Suprapubic skin (tissue), 3 donors: Measurements from ENCODE around the gene RPS3.
"Not testable (repeated sequence)": the region's sequence is repeated elsewhere in the genome, so short reads cannot be mapped to it uniquely, and the experiment has no call there.

Experiments
- POLR2A ChIP-seq, 2 donors: fragments of 450-650 bp; IDR thresholded peaks; one replicate each; pipeline ENCODE4 v1.6.1; 2017; ENCODE audit warnings: antibody characterized with exemption in 2 of 2, mild to moderate bottlenecking in 2 of 2, moderate library complexity in 2 of 2
- TF ChIP-seq, protein P1 (sequence below), 2 donors: fragments of 200-600 bp in 1 of 2; fragments of 450-650 bp in 1 of 2; sonication (generic) in 1 of 2; IDR thresholded peaks; one replicate each; pipeline ENCODE4 v1.5.1; 2016 to 2019; ENCODE audit warnings: antibody characterized with exemption in 2 of 2, mild to moderate bottlenecking in 1 of 2, moderate library complexity in 1 of 2

- TF ChIP-seq, protein P1, sequence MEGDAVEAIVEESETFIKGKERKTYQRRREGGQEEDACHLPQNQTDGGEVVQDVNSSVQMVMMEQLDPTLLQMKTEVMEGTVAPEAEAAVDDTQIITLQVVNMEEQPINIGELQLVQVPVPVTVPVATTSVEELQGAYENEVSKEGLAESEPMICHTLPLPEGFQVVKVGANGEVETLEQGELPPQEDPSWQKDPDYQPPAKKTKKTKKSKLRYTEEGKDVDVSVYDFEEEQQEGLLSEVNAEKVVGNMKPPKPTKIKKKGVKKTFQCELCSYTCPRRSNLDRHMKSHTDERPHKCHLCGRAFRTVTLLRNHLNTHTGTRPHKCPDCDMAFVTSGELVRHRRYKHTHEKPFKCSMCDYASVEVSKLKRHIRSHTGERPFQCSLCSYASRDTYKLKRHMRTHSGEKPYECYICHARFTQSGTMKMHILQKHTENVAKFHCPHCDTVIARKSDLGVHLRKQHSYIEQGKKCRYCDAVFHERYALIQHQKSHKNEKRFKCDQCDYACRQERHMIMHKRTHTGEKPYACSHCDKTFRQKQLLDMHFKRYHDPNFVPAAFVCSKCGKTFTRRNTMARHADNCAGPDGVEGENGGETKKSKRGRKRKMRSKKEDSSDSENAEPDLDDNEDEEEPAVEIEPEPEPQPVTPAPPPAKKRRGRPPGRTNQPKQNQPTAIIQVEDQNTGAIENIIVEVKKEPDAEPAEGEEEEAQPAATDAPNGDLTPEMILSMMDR (IDR thresholded peaks at IDR 0.05) = not testable (repeated sequence)
- not testable (repeated sequence) for TF ChIP-seq POLR2A (IDR thresholded peaks at IDR 0.05)
Measured at GRCh38 chr11:75378776-75379175, 20.5 kb upstream of the RPS3 start.
